Prostate gland (tissue), 2 donors: ENCODE measurements around the gene NUMB.

Experiments
- POLR2A ChIP-seq: fragments of 450-650 bp; IDR thresholded peaks from one replicate; pipeline ENCODE4 v1.6.1; 2016; ENCODE audit warnings: antibody characterized with exemption, mild to moderate bottlenecking
- TF ChIP-seq, protein P1 (sequence below), 4 experiments: fragments of 200-600 bp in 2 of 4; fragments of 450-650 bp in 2 of 4; sonication (generic) in 2 of 4; IDR thresholded peaks; 1 replicate in 3 of 4; 2 replicates in 1 of 4; pipeline ENCODE4 v1.5.1; 2016 to 2019; ENCODE audit warnings: antibody characterized with exemption in 4 of 4, mild to moderate bottlenecking in 2 of 4, moderate library complexity in 2 of 4

- TF ChIP-seq, protein P1, sequence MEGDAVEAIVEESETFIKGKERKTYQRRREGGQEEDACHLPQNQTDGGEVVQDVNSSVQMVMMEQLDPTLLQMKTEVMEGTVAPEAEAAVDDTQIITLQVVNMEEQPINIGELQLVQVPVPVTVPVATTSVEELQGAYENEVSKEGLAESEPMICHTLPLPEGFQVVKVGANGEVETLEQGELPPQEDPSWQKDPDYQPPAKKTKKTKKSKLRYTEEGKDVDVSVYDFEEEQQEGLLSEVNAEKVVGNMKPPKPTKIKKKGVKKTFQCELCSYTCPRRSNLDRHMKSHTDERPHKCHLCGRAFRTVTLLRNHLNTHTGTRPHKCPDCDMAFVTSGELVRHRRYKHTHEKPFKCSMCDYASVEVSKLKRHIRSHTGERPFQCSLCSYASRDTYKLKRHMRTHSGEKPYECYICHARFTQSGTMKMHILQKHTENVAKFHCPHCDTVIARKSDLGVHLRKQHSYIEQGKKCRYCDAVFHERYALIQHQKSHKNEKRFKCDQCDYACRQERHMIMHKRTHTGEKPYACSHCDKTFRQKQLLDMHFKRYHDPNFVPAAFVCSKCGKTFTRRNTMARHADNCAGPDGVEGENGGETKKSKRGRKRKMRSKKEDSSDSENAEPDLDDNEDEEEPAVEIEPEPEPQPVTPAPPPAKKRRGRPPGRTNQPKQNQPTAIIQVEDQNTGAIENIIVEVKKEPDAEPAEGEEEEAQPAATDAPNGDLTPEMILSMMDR (IDR thresholded peaks at IDR 0.05) = no peak
- no peak for TF ChIP-seq POLR2A
Observed at GRCh38 chr14:73344319-73344718, 114.0 kb downstream of the NUMB start.
